LNCAP (cell line): ENCODE results near the gene EXOC3L4.

Source experiments
- CTCF ChIP-seq: fragments of 450-650 bp; IDR thresholded peaks from 2 replicates; pipeline ENCODE4 v1.5.1; 2017; ENCODE audit warnings: mild to moderate bottlenecking

EXOC3L4 gene

GRCh38 chr14:103155826-103156394 lies 61.4 kb downstream of the EXOC3L4 start:
- TF ChIP-seq CTCF: no peak

GRCh38 chr14:103156651-103157378 lies 62.3 kb downstream of the EXOC3L4 start:
- no peak for TF ChIP-seq CTCF

DNA sequence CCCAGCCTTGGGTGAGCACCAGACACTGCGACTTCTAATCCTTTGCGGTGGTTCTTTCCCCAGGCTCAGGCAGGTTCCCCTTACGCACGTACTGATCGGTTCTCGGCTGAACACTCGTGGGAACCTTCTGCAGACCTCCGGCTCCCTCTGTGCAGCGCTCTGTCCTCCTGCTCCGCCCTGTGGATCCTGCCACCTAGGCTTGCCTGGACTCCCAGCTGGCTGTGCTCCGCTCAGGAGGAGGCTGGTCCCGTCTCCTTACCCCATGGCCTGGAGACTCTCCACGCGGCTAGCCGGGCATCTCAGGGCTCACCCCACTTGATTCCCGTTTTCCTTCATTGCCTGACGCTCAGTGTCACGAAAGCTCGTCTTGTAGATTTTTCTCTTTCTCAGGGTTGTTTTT lies 63.4 kb downstream of the EXOC3L4 start:
- TF ChIP-seq CTCF: no peak

DNA sequence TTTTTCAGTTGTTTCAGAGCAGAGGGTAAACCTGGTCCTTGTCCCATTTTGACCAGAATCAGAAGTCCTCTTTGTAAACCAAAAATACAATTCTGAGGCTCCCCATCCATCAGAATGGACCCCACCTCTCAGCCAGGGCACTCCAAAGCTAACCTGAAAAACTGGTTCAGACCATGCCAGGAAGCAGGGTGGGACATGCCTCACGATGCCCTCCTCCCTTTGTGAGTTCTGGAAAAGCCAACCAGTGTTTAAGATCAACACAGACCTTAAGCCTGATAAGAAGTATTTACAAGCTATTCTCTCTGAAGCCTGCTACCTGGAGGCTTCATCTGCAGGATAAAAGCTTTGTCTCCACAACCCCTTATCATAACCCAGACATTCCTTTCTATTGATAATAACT lies 64.2 kb downstream of the EXOC3L4 start:
- no peak for TF ChIP-seq CTCF
